Activated T-cell treated with anti-CD3 and anti-CD28 coated beads, Interleukin-2, amount 50 U/mL, for 72 hours (primary cell): ENCODE measurements around the gene CDH7. TPM values are rescaled to one million over a fixed set of nuclear protein-coding genes. Genes with fewer than 3 reads are reported as not detected.

Experiments used
- ATAC-seq, 2 donors: fragments of 150-1000 bp; cut with Tn5 transposase; replicated peaks in 1 of 2; 2 replicates each; pipeline ENCODE4 v1.10.0; 2021; ENCODE audit warnings: moderate library complexity in 2 of 2, mild to moderate bottlenecking in 1 of 2
- DNase-seq, 2 donors: peaks; one replicate each; pipeline ENCODE4 v3.0.0; 2021 to 2022; ENCODE audit warnings: mixed read lengths in 1 of 2
- H3K27ac Mint-ChIP-seq: one replicate; pipeline ENCODE4 v1.8.0; 2022; ENCODE audit warnings: mild to moderate bottlenecking, moderate library complexity, mixed read lengths
- H3K27me3 Mint-ChIP-seq: one replicate; pipeline ENCODE4 v1.8.0; 2022; ENCODE audit warnings: low read depth, mixed read lengths
- H3K36me3 Mint-ChIP-seq, 2 donors: one replicate each; pipeline ENCODE4 v1.8.0; 2022; ENCODE audit warnings: mixed read lengths in 2 of 2, mild to moderate bottlenecking in 1 of 2; ENCODE audit not compliant: insufficient read depth in 2 of 2
- H3K4me1 Mint-ChIP-seq: one replicate; pipeline ENCODE4 v1.8.0; 2022; ENCODE audit warnings: low read depth, mixed read lengths
- H3K4me3 Mint-ChIP-seq, 2 donors: one replicate each; pipeline ENCODE4 v1.8.0; 2022; ENCODE audit warnings: mild to moderate bottlenecking in 2 of 2, mixed read lengths in 2 of 2, moderate library complexity in 2 of 2
- H3K9me3 Mint-ChIP-seq, 2 donors: one replicate each; pipeline ENCODE4 v1.8.0; 2022; ENCODE audit warnings: mixed read lengths in 2 of 2
- total RNA-seq, 2 donors: library from RNA; stranded (reverse); gene quantifications; one replicate each; pipeline ENCODE4 v1.2.3, GENCODE V29; 2022

The CDH7 gene
- total RNA-seq, 2 donors from 2014 or later = not detected

DNA sequence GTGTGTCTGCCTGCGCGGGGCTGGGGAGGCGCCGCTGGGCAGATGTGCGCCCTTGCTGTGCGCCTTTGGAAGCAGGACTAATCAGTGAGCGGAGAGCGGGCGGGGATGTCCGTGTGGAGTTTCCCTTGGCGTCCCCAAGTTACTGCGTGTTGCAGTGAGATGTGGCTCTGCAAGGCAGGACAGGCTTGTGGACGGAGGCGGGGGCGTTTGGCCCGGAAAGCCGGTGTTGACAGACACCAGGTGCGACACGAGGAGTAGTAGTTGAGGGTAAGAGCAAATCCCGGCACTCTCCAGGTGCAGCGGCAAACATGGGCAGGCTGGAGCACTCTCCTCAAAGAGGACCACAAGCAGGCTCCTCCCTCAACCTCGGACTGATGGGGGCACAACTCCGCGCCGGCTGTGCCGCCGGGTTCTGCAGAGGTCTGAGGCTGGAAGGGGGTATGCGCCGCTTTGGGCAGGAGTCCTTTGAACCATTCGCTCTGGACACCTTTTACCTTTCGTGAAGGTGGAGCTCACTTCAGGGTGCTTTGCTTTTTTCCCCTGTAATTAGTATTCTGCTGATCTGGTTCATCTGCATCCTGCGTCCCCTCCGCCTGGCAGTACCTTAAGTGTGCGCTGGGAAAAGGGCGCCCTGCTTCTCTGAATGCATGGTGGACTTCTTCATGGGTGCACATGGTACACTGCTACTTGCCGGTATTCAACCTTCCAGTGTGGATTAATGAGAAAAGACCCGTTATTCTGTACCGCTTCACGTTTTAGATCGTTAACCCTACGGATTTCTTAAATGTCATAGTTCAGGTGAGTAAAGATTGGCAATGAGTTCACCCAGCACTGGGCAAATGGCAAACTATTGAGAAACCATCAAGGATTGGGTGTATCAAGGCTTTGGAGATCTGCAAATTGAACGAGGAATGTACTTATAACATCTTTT, 608 bp downstream of the CDH7 start:
- no peak overlapping the region for H3K4me3 Mint-ChIP-seq
- peaks cover 4 to 5% of the 10 kb centered on the region in 2 donors for H3K9me3 Mint-ChIP-seq
- H3K36me3 Mint-ChIP-seq = peaks cover 3 to 4% of the 10 kb centered on the region in 2 donors
- peaks cover 11% of the 10 kb centered on the region for H3K27me3 Mint-ChIP-seq
- DNase-seq (no peak), ATAC-seq (no peak)
- no peak overlapping the region for H3K27ac Mint-ChIP-seq
- H3K4me1 Mint-ChIP-seq = no peaks in the 10 kb centered on the region

DNA sequence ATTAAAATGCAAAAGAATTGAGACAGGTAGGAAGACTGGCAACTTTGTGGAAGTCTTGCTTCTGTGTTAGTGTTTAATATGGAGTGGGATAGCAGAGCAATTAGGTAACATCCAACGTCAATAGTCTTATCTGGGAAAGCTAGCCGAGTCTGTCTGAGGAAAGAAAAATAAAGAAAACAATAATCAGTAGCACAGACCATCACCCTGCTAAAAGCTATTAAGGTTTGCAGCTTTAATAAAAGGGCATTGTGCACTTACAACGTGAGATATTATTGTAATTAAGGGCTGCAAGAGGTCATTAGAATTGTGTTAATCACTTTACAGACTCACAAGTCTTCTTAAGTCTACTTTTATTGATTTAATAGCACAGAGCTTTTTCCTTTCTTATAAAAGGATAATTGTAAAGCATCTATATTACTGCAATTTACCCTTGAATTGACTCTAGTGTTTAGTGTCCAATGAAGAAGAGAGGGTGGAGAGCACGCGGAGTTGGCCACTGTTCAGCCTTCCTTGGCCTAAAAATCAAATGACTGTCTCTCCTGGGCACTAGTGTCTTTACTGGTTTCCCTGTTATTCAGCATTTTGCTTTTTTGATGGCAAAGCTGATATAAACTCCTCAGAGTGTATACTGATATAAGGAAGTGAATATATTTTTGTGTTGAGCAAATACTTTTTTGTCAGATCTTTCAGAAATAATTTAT, 2.0 kb downstream of the CDH7 start:
- Mint-ChIP-seq H3K36me3 (peaks cover 3% of the 10 kb centered on the region in 2 donors), H3K4me3 (no peak overlapping the region), H3K9me3 (peaks cover 2 to 3% of the 10 kb centered on the region in 2 donors), H3K27ac (no peak overlapping the region), H3K27me3 (peaks cover 11% of the 10 kb centered on the region), H3K4me1 (no peaks in the 10 kb centered on the region)
- DNase-seq (no peak), ATAC-seq (no peak)

DNA sequence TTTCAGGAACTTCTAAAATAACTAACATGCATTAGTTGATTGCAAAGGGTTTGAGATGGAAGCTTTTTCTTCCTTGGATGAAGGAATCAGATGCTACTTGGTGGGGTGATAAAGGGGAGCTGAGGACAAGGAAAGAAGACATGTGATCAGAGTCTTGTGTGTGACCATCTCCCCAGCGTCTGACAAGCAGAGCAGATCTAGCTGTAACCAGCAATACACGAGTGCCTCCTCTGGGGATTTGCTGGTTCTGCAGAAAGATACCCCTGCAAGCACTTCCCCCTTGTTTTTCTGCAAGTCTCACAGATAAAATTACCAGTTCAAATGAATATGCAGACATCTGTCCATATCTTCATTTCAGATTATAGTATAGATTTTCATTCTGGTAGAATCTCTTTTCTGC, 2.7 kb downstream of the CDH7 start:
- Mint-ChIP-seq H3K4me3 (no peak overlapping the region), H3K9me3 (peaks cover 2 to 3% of the 10 kb centered on the region in 2 donors), H3K36me3 (peaks cover 3% of the 10 kb centered on the region in 2 donors), H3K27me3 (peaks cover 11% of the 10 kb centered on the region), H3K4me1 (no peaks in the 10 kb centered on the region), H3K27ac (no peak overlapping the region)
- ATAC-seq (no peak), DNase-seq (no peak)

DNA sequence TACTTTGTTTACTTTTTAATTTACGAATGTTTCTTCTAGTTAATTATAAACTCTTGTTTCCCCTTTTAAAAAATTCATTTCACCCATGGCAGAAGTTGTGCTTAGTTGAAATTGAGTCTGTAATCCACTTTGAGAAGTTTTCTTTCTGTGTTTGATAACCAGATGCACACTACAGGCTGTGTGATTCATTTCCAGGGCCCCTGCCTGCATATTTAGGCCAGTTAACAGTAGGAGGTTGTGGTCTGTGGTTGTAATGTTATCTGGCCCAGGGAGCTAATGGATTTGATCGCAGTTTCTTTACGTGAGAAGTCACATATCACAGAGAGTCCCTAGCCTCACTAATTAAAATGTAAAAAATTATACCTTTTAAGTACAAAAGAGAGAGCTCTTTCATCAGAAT, 3.3 kb downstream of the CDH7 start:
- ATAC-seq (no peak), DNase-seq (no peak)
- Mint-ChIP-seq H3K36me3 (peaks cover 3% of the 10 kb centered on the region in 2 donors), H3K4me3 (no peak overlapping the region), H3K27ac (no peak overlapping the region), H3K4me1 (no peaks in the 10 kb centered on the region), H3K27me3 (peaks cover 10% of the 10 kb centered on the region), H3K9me3 (peaks cover 2 to 3% of the 10 kb centered on the region in 2 donors)

DNA sequence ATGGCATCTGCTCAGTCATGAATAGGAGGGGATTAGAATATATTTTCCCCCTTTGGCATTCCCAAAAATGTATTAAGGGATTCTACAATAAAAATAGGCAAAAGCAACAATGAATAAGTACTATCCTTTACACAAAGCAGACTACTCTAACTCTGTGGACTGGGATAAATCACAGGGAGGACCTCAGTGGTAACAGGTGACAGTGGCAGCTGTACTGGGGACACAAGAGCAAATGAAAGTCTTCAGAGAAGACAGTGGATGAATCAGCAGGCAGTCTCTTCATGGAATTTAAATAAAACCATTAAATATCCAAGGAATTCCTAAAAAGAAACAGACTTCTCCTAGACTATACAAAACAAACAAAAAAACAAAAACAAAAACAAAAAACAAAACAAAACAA, 4.8 kb downstream of the CDH7 start:
- DNase-seq = no peak
- H3K9me3 Mint-ChIP-seq = peaks cover 2 to 3% of the 10 kb centered on the region in 2 donors
- H3K4me1 Mint-ChIP-seq = no peaks in the 10 kb centered on the region
- H3K27ac Mint-ChIP-seq = no peak overlapping the region
- no peak for ATAC-seq
- peaks cover 0 to 3% of the 10 kb centered on the region in 2 donors for H3K36me3 Mint-ChIP-seq
- H3K27me3 Mint-ChIP-seq = no peaks in the 10 kb centered on the region
- no peak overlapping the region for H3K4me3 Mint-ChIP-seq

DNA sequence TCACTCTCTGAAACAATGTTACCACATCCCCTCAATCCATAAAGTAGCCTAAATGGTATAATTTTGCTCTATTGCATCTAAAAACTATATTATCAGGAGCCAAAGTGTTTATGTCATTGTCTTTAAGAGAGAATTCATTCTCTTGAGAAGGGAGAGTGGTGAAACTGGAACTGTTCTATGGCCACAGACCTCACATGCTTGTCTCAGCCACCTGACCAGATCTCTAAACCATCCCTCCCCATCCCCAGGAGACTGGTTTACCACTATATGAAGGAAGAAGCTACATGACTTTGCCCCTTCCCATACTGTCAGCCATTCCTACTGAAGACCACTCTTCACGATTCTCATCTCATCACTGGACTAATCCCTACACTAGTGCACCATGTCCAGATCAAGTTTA, 9.6 kb downstream of the CDH7 start:
- DNase-seq = no peak
- ATAC-seq = no peak
- no peak overlapping the region for H3K4me3 Mint-ChIP-seq
- H3K4me1 Mint-ChIP-seq = no peaks in the 10 kb centered on the region
- no peaks in the 10 kb centered on the region for H3K36me3 Mint-ChIP-seq
- peaks cover 1 to 4% of the 10 kb centered on the region in 2 donors for H3K9me3 Mint-ChIP-seq
- H3K27ac Mint-ChIP-seq = no peak overlapping the region
- H3K27me3 Mint-ChIP-seq = no peaks in the 10 kb centered on the region

DNA sequence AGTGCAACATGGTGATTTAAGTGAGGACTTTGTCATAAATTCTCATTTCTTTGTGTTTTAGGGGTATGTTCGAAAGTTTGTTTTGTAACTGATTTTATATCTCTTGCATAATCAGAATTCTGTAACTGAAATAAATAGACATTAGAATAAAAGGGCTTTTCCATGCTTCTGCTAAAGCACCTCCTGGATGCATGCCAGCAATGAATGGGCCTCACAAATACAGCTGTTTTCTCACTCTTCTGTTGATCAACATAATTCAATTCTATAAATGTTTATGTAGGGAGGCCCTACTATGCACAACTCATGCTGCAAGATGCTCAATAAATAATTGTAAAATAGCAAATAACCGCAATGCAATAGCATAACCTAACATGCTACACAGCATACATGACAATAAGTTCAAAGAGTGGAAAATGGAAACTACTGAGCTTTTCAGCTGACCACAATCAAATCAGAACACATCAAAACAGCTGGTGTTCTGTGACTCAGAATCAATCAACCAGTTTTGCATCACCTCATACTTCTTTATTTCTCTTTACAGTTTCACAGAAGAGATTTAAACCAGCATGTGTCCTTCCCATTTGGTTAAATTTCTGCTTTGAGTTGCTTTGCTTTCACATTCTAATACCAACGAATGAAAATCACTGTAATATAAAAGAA, 11.0 kb downstream of the CDH7 start:
- DNase-seq (no peak), ATAC-seq (no peak)
- H3K27ac Mint-ChIP-seq = no peak overlapping the region
- H3K27me3 Mint-ChIP-seq = no peaks in the 10 kb centered on the region
- peaks cover 0 to 4% of the 10 kb centered on the region in 2 donors for H3K9me3 Mint-ChIP-seq
- no peaks in the 10 kb centered on the region for H3K4me1 Mint-ChIP-seq
- no peak overlapping the region for H3K4me3 Mint-ChIP-seq
- H3K36me3 Mint-ChIP-seq = no peaks in the 10 kb centered on the region

DNA sequence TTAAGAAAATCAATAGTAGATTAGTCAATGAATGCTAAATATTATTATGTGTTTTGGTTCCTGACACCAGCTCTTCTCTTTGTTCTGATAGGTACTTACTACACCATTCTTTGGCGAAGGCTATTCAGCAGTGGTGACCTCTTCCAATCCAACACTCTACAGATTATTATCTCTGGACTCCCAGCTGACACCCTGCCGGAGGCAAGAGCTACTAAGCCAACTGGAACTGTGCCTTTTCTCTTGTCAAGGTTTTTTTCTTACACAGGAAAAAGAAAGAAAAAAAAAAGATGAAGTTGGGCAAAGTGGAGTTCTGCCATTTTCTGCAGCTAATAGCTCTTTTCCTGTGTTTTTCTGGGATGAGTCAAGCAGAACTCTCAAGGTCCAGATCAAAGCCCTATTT, 11.7 kb downstream of the CDH7 start:
- ATAC-seq = no peak
- Mint-ChIP-seq H3K27ac (no peak overlapping the region), H3K36me3 (no peaks in the 10 kb centered on the region), H3K4me1 (no peaks in the 10 kb centered on the region), H3K4me3 (no peak overlapping the region), H3K27me3 (no peaks in the 10 kb centered on the region), H3K9me3 (peaks cover 0 to 4% of the 10 kb centered on the region in 2 donors)
- no peak for DNase-seq

DNA sequence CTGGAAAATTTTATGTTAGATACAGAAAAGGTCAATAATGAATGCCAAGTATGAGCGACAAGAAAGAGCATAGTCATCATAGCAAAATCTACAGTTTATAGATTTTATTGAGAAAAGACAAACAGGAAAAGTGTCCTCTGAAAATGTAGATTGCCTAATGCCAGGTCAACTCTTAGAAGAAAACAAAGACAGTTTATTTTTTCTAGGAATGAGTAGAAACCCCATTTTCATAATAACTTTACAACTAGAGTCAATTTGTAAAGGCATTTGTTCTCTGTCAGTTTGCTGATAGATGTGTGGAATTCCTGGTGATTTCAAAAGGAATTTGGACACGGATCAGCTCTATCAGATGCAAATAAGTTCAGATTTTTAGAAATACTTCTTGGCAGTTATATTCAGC, 16.6 kb downstream of the CDH7 start:
- no peaks in the 10 kb centered on the region for H3K27me3 Mint-ChIP-seq
- no peak overlapping the region for H3K27ac Mint-ChIP-seq
- H3K4me3 Mint-ChIP-seq = no peak overlapping the region
- no peaks in the 10 kb centered on the region for H3K36me3 Mint-ChIP-seq
- no peaks in the 10 kb centered on the region for H3K4me1 Mint-ChIP-seq
- DNase-seq = no peak
- peaks cover 1 to 4% of the 10 kb centered on the region in 2 donors for H3K9me3 Mint-ChIP-seq
- ATAC-seq = no peak

DNA sequence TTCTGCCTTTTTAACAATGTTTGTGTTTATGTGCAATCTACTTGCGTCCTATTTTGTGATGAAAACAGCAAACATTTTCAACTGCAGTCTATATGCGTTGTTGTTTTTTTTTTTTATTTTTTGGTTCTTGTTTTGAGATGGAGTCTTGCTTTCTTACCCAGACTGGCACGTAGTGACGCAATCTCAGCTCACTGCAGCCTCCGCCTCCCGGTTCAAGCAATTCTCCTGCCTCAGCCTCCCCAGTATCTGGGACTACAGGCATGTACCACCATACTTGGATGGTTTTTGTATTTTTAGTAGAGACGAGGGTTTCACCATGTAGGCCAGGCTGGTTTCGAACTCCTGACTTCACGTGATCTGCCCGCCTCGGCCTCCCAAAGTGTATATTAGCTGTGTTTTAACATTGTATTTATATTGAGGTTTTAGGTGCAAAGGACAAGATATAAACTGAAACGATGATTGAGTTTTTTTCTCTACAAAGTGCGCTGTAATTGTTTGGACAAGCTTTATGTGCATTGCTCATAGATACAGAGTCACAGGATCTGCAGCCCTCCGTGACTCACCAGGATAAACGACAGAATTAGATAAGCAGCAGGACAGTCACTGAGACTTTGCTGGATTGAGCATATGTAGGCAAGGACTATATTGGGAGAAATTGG, 17.4 kb downstream of the CDH7 start:
- H3K9me3 Mint-ChIP-seq = peaks cover 1 to 4% of the 10 kb centered on the region in 2 donors
- H3K36me3 Mint-ChIP-seq = no peaks in the 10 kb centered on the region
- no peaks in the 10 kb centered on the region for H3K4me1 Mint-ChIP-seq
- H3K4me3 Mint-ChIP-seq = no peak overlapping the region
- H3K27ac Mint-ChIP-seq = no peak overlapping the region
- ATAC-seq = no peak
- no peak for DNase-seq
- no peaks in the 10 kb centered on the region for H3K27me3 Mint-ChIP-seq

DNA sequence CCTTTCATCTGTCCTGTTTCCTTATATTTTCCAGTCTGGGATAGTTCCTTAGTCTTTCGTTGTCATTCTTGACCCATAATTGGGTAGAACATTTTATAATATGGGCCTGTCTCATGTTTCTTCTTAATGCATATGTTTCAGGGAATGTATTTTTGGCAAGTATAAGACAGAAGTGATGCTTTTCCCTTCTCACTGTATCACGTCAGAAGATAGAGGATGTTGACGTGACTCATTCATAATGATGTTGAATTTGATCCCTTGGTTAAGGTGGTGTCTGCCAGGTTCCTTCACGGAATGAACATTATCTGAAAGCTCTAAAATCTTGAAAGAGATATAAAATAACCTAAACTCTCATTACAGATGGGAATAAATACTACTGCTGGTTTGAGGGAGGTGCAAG, 18.8 kb downstream of the CDH7 start:
- no peaks in the 10 kb centered on the region for H3K27me3 Mint-ChIP-seq
- no peaks in the 10 kb centered on the region for H3K36me3 Mint-ChIP-seq
- no peaks in the 10 kb centered on the region for H3K4me1 Mint-ChIP-seq
- no peak overlapping the region for H3K27ac Mint-ChIP-seq
- no peak overlapping the region for H3K4me3 Mint-ChIP-seq
- H3K9me3 Mint-ChIP-seq = peaks cover 1 to 2% of the 10 kb centered on the region in 2 donors
- DNase-seq = no peak
- no peak for ATAC-seq

DNA sequence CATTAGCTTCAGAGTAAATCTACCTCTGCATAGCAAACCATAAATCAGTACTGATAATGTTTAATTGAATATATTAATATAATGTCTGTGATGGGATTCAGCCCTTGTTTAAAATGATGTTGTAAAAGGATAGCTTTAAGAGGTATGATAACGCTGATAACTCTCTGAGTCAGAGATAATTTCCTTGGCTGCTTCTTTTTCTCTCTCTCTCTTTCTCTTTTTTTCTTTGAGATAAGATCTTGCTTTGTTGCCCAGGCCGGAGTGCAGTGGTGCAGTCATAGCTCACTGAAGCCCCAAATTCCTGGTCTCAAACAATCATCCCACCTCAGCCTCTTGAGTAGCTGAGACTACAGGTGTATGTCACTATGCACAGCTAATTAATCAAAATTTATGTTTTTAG, 35.7 kb downstream of the CDH7 start:
- H3K4me1 Mint-ChIP-seq = no peaks in the 10 kb centered on the region
- H3K4me3 Mint-ChIP-seq = no peak overlapping the region
- ATAC-seq = no peak
- no peaks in the 10 kb centered on the region for H3K36me3 Mint-ChIP-seq
- H3K27ac Mint-ChIP-seq = no peak overlapping the region
- peaks cover 5 to 10% of the 10 kb centered on the region in 2 donors for H3K9me3 Mint-ChIP-seq
- H3K27me3 Mint-ChIP-seq = no peaks in the 10 kb centered on the region
- no peak for DNase-seq

DNA sequence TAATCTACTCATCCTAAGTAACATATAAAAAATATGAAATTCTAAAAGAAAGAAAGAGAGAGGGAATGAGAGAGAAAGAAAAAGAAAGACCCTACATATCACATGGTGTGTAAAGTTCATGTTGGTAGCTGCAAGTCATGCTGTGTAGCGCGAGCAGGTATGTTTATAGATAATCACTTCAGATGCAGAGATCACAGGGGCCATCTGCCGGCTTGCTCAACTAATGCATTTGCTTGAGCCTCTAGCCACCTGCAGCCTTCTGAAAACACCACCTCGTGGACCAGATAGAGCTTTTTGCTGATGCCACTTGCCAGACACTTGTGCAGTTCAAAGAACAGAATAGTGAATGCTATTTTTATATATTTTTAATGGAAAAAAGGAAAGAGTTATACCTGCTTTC, 37.6 kb downstream of the CDH7 start:
- no peaks in the 10 kb centered on the region for H3K4me1 Mint-ChIP-seq
- no peak overlapping the region for H3K4me3 Mint-ChIP-seq
- no peak overlapping the region for H3K27ac Mint-ChIP-seq

More for the DNA sequence above, 37.6 kb downstream of the CDH7 start:
- Mint-ChIP-seq H3K36me3 (no peaks in the 10 kb centered on the region), H3K27me3 (no peaks in the 10 kb centered on the region), H3K9me3 (peaks cover 5 to 8% of the 10 kb centered on the region in 2 donors)
- no peak for DNase-seq
- no peak for ATAC-seq
